ENCODE data around the gene REM2. TPM values are rescaled to one million over a fixed set of nuclear protein-coding genes. Genes with fewer than 3 reads are reported as not detected.

REM2 gene
- polyA plus RNA-seq, 3 donors: 1.8 TPM; not detected in 2

GRCh38 chr14:22901799-22902198 lies 18.8 kb downstream of the REM2 start:
- Histone ChIP-seq H3K9ac (ENCODE audit: insufficient read depth, low read length, poor library complexity, severe bottlenecking) (no peak overlapping the region), H3K79me2 (ENCODE audit: insufficient read depth, low read length) (peaks cover 18% of the 10 kb centered on the region), H4K20me1 (ENCODE audit: insufficient read depth, low read length) (peaks cover 12% of the 10 kb centered on the region), H3K27ac (ENCODE audit: low read depth in 1 of 2, low read length in 2 of 2) (no peak overlapping the region), H3K36me3 (replicated peaks in 1 of 2; ENCODE audit: control insufficient read depth in 1 of 2, insufficient read depth in 2 of 2, low read length in 2 of 2) (peaks cover 81 to 99% of the 10 kb centered on the region in 2 donors), H3K4me3 (replicated peaks in 1 of 3; ENCODE audit: low read depth in 2 of 3, low read length in 3 of 3) (no peak overlapping the region), H2AFZ (ENCODE audit: insufficient read depth, low read depth, low read length, poor library complexity, severe bottlenecking) (no peak overlapping the region), H3K4me2 (replicated peaks; ENCODE audit: extremely low read depth, low read length, poor library complexity, severe bottlenecking) (no peak overlapping the region), H3K9me3 (replicated peaks in 1 of 2; ENCODE audit: control insufficient read depth in 1 of 2, insufficient read depth in 1 of 2, low read length in 2 of 2) (no peaks in the 10 kb centered on the region), H3K4me1 (ENCODE audit: control insufficient read depth in 1 of 2, insufficient read depth in 2 of 2, low read length in 2 of 2) (no peaks in the 10 kb centered on the region), H3K27me3 (ENCODE audit: control insufficient read depth in 2 of 2, insufficient read depth in 2 of 2, low read length in 2 of 2) (no peaks in the 10 kb centered on the region)
- Mint-ChIP-seq H3K9me3 (no peaks in the 10 kb centered on the region), H3K27me3 (ENCODE audit: low read depth in 3 of 3) (no peaks in the 10 kb centered on the region), H3K4me1 (peaks cover 2% of the 10 kb centered on the region), H3K36me3 (peaks cover 81 to 90% of the 10 kb centered on the region in 2 donors), H3K4me3 (no peak overlapping the region), H3K27ac (peak overlapping the region in 4 of 7 donors; percentile 31 to 69 (median 52))
- intact Hi-C loops (cut with micrococcal nuclease): no loop called here
- TF ChIP-seq, protein P1, sequence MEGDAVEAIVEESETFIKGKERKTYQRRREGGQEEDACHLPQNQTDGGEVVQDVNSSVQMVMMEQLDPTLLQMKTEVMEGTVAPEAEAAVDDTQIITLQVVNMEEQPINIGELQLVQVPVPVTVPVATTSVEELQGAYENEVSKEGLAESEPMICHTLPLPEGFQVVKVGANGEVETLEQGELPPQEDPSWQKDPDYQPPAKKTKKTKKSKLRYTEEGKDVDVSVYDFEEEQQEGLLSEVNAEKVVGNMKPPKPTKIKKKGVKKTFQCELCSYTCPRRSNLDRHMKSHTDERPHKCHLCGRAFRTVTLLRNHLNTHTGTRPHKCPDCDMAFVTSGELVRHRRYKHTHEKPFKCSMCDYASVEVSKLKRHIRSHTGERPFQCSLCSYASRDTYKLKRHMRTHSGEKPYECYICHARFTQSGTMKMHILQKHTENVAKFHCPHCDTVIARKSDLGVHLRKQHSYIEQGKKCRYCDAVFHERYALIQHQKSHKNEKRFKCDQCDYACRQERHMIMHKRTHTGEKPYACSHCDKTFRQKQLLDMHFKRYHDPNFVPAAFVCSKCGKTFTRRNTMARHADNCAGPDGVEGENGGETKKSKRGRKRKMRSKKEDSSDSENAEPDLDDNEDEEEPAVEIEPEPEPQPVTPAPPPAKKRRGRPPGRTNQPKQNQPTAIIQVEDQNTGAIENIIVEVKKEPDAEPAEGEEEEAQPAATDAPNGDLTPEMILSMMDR (IDR thresholded peaks at IDR 0.05): no peak
- DNase-seq: no peak
- 100% methylated on average over 3 of the region's 7 CpGs for WGBS (ENCODE audit: insufficient coverage)

- H3K4me3 Mint-ChIP-seq: no peak overlapping the region
- Histone ChIP-seq H4K20me1 (ENCODE audit: insufficient read depth, low read length) (peaks cover 12% of the 10 kb centered on the region), H2AFZ (ENCODE audit: insufficient read depth, low read depth, low read length, poor library complexity, severe bottlenecking) (no peak overlapping the region), H3K79me2 (ENCODE audit: insufficient read depth, low read length) (peaks cover 26% of the 10 kb centered on the region), H3K36me3 (replicated peaks in 1 of 2; ENCODE audit: control insufficient read depth in 1 of 2, insufficient read depth in 2 of 2, low read length in 2 of 2) (peaks cover 85 to 96% of the 10 kb centered on the region in 2 donors), H3K4me2 (replicated peaks; ENCODE audit: extremely low read depth, low read length, poor library complexity, severe bottlenecking) (no peak overlapping the region), H3K9ac (ENCODE audit: insufficient read depth, low read length, poor library complexity, severe bottlenecking) (no peak overlapping the region), H3K27ac (ENCODE audit: low read depth in 1 of 2, low read length in 2 of 2) (peak overlapping the region in 1 of 2 donors; percentile 7), H3K27me3 (ENCODE audit: control insufficient read depth in 2 of 2, insufficient read depth in 2 of 2, low read length in 2 of 2) (no peaks in the 10 kb centered on the region), H3K9me3 (replicated peaks in 1 of 2; ENCODE audit: control insufficient read depth in 1 of 2, insufficient read depth in 1 of 2, low read length in 2 of 2) (no peaks in the 10 kb centered on the region), H3K4me3 (replicated peaks in 1 of 3; ENCODE audit: low read depth in 2 of 3, low read length in 3 of 3) (no peak overlapping the region), H3K4me1 (ENCODE audit: control insufficient read depth in 1 of 2, insufficient read depth in 2 of 2, low read length in 2 of 2) (peaks cover 9% of the 10 kb centered on the region in 2 donors)
- H3K4me1 Mint-ChIP-seq: peaks cover 9% of the 10 kb centered on the region
- H3K36me3 Mint-ChIP-seq: peaks cover 69 to 89% of the 10 kb centered on the region in 2 donors
- TF ChIP-seq, protein P1 (IDR thresholded peaks at IDR 0.05): no peak
- H3K27ac Mint-ChIP-seq: peak overlapping the region in 2 of 7 donors; percentile 2 to 66
- WGBS (ENCODE audit: insufficient coverage): 100% methylated on average over 2 of the region's 2 CpGs
- no peaks in the 10 kb centered on the region for H3K9me3 Mint-ChIP-seq
- no peaks in the 10 kb centered on the region for H3K27me3 Mint-ChIP-seq (ENCODE audit: low read depth in 3 of 3)
- intact Hi-C loops (cut with micrococcal nuclease): no loop called here
- no peak for DNase-seq
These were observed 20.7 kb downstream of the REM2 start for GRCh38 chr14:22903742-22904087.
